Activated CD8-positive, alpha-beta T cell treated with anti-CD3 and anti-CD28 coated beads for 36 hours (primary cell): ENCODE data around the gene PEAK1. TPM values are rescaled to one million over a fixed set of nuclear protein-coding genes. Genes with fewer than 3 reads are reported as not detected.

Experiments
- ATAC-seq: fragments of 200-7000 bp; cut with Tn5 transposase; one replicate; pipeline ENCODE4 v1.10.0; 2021; ENCODE audit warnings: mild to moderate bottlenecking, moderate library complexity
- CTCF ChIA-PET: fragments of 350-600 bp; sonication (Branson Sonifier 250); formaldehyde crosslinking; loops from one replicate; lab custom pipeline; 2021; ENCODE audit warnings: antibody characterized with exemption; lab: Charles Lee
- POLR2A ChIA-PET: fragments of 350-600 bp; sonication (Branson Sonifier 250); formaldehyde crosslinking; loops from one replicate; lab custom pipeline; 2021; ENCODE audit warnings: antibody characterized with exemption; lab: Charles Lee
- DNase-seq: peaks from one replicate; pipeline ENCODE4 v3.0.0-alpha.2; 2020
- H3K27ac Mint-ChIP-seq: one replicate; pipeline ENCODE4 v1.8.0; 2021; ENCODE audit warnings: mild to moderate bottlenecking, mixed read lengths
- H3K27me3 Mint-ChIP-seq: one replicate; pipeline ENCODE4 v1.8.0; 2021; ENCODE audit warnings: mixed read lengths
- H3K36me3 Mint-ChIP-seq: one replicate; pipeline ENCODE4 v1.8.0; 2021; ENCODE audit warnings: low read depth, mixed read lengths
- H3K4me1 Mint-ChIP-seq: one replicate; pipeline ENCODE4 v1.8.0; 2021; ENCODE audit warnings: low read depth, mixed read lengths
- H3K4me3 Mint-ChIP-seq: one replicate; pipeline ENCODE4 v1.8.0; 2021; ENCODE audit warnings: mild to moderate bottlenecking, moderate library complexity, mixed read lengths
- H3K9me3 Mint-ChIP-seq: one replicate; pipeline ENCODE4 v1.8.0; 2021; ENCODE audit warnings: mixed read lengths
- intact Hi-C: fragments of 100-400 bp; cut with micrococcal nuclease; formaldehyde crosslinking; loops from one replicate; pipeline ENCODE4 v1.10.0; 2022
- total RNA-seq, 2 experiments: library from RNA; stranded (reverse); gene quantifications; one replicate each; pipeline ENCODE4 v1.2.3, GENCODE V29; 2021
- TF ChIP-seq, protein P1 (sequence below): fragments of 200-600 bp; IDR thresholded peaks from one replicate; pipeline ENCODE4 v1.8.0; 2022; ENCODE audit warnings: antibody characterized with exemption, mild to moderate bottlenecking

Gene PEAK1
- total RNA-seq, 2 experiments from 2014 or later, result 32.1 to 36.1 TPM

DNA sequence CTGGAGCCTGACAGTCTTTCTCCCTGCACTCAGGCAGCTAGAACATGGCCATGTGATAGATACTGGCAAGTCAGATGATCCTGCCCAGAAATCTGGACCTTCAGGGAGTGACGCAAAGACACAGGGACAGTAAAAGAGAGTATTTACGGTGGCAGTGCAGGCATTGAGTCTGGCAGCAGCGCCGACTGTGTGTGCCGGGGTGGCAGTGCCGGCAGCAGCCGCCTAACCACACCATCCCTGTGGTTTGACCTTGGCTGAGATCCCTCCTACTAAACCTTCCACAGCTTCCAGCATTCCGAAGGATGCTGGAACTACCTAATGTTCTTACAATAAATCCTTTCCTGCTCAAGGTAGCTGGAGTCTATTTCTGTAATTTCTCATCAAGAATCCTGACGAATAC is 344.4 kb downstream of the PEAK1 start:
- intact Hi-C loops, result no loop called here
- ATAC-seq, result no peak
- CTCF ChIA-PET, result no interaction called here
- Mint-ChIP-seq H3K4me3 (no peak overlapping the region), H3K4me1 (peaks cover 9% of the 10 kb centered on the region), H3K27me3 (no peaks in the 10 kb centered on the region), H3K9me3 (no peaks in the 10 kb centered on the region), H3K27ac (no peak overlapping the region), H3K36me3 (no peaks in the 10 kb centered on the region)
- TF ChIP-seq, protein P1, sequence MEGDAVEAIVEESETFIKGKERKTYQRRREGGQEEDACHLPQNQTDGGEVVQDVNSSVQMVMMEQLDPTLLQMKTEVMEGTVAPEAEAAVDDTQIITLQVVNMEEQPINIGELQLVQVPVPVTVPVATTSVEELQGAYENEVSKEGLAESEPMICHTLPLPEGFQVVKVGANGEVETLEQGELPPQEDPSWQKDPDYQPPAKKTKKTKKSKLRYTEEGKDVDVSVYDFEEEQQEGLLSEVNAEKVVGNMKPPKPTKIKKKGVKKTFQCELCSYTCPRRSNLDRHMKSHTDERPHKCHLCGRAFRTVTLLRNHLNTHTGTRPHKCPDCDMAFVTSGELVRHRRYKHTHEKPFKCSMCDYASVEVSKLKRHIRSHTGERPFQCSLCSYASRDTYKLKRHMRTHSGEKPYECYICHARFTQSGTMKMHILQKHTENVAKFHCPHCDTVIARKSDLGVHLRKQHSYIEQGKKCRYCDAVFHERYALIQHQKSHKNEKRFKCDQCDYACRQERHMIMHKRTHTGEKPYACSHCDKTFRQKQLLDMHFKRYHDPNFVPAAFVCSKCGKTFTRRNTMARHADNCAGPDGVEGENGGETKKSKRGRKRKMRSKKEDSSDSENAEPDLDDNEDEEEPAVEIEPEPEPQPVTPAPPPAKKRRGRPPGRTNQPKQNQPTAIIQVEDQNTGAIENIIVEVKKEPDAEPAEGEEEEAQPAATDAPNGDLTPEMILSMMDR, result no peak
- no peak for DNase-seq
- POLR2A ChIA-PET, result no interaction called here

DNA sequence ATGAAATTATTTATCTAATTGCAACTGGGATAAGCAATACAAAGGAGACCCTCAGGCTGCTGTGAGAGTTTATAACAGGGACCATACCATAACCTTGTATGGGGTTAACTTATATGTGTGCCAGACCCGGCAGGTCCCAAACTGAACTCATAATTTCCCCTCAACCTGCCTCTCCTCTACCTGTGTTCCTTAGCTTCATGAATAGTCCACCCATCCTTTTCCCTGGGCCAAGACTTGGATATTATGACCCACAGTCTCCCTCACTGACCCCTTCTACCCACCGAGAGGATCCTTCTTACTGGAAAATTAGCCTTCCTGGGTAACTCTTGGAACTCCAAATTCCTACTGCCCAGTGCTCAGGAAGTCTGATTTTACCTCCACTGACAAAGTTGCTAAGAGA is 345.6 kb downstream of the PEAK1 start:
- no peak for ATAC-seq
- POLR2A ChIA-PET, result no interaction called here
- Mint-ChIP-seq H3K4me3 (no peak overlapping the region), H3K9me3 (no peaks in the 10 kb centered on the region), H3K27me3 (no peaks in the 10 kb centered on the region), H3K36me3 (peaks cover 6% of the 10 kb centered on the region), H3K27ac (no peak overlapping the region), H3K4me1 (peaks cover 16% of the 10 kb centered on the region)
- TF ChIP-seq, protein P1, result no peak
- CTCF ChIA-PET, result interaction anchor here (1.5 kb wide), 1 partner anchor 101 kb away, joined by 5 read pairs; no protein-coding TSS in a partner anchor
- no peak for DNase-seq
- intact Hi-C loops, result no loop called here

DNA sequence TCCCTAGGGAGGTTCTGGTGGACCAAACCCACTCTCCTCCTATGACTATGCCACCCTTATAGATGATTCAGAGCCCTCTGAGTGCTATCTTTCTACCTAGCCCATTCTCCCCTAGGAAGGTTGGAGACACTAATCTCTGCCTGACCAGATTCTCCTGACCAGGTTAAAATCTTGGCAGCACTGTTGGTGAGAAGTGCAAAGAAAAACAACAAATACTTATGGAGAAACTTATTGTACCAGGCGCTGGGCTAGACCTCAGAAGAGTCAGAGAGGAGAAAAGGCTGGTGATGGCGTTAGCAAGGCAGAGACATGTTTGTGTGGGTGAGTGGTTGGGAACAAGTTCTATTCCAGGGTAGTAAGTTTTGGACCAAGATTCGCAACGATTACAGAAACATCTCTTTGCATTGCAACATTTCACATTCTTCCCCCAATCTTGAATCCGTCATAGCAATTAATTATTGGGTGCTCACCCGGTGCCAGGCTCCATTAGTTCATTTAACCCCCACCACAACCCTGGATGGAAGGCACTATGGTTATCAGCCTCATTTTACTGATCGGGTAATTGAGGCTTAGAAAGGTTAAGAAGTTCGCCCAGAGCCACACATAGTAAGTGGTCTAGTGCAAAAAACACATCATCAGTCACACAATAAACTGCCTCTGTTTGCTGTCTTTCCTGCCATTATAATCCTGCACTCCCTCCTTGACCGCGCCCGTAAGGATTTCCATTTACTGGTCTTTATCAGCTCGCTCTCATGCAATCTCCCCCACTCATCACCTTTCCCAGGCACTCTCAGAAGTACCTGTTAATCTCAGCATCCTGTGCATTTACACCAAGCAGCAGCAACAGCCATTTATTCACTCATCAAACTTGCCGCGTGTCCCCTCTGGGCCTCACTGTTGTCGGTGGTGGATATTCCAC is 348.3 kb downstream of the PEAK1 start:
- no peaks in the 10 kb centered on the region for H3K27me3 Mint-ChIP-seq
- TF ChIP-seq, protein P1, result no peak
- DNase-seq, result no peak
- peak overlapping the region; percentile 66 for H3K4me3 Mint-ChIP-seq
- ATAC-seq, result no peak
- CTCF ChIA-PET, result interaction anchor here (0.6 to 1.0 kb wide), 2 partner anchors 14 to 98 kb away, joined by 3 read pairs; no protein-coding TSS in a partner anchor
- intact Hi-C loops, result no loop called here
- POLR2A ChIA-PET, result interaction anchor here (0.6 to 2.2 kb wide), 3 partner anchors 11 to 60 kb away, joined by 3 to 7 read pairs (median 7); no protein-coding TSS in a partner anchor
- peaks cover 33% of the 10 kb centered on the region for H3K4me1 Mint-ChIP-seq
- no peaks in the 10 kb centered on the region for H3K9me3 Mint-ChIP-seq
- H3K27ac Mint-ChIP-seq, result peak overlapping the region; percentile 84
- peaks cover 8% of the 10 kb centered on the region for H3K36me3 Mint-ChIP-seq

DNA sequence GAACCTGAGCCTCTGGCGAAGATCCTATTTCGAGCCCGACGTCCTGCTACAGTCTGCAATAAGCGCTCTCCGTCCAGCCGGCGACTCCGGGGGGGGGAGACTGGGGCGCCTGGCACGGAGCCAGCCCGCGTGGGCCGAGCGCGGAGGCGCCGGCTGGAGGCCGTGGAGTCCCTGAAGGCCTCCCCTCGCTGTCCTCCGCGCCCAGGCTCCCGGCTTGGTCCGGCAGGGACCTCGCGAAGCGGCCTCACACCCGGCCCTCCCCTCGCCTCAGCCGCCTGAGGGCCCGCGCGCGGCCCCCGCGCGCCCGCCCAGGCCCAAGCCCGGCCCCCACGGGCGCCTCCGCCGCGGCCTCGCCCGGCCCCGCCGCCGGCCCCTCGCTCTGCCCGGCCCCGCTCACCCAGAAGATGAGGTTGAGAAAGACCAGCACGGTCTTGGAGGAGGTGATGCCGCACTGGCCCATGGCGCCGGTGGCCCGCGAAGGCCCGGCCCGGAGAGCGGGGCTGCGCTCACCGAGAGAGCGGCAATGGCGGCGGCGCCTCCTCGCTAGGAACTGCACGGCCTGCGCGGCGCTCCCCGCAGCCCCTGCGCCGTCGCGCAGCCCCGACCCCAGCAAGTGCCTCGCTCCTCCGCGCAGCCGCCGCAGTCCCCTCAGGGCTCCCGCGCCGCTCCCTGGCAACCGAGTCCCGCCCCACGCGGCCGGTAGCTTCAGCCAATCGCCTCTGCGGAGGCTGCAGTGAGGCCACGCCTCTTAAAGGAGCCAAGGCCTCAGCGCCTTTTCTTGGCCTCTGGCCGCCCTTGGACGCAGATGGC is 349.2 kb downstream of the PEAK1 start, which contains the start of gene TSPAN3:
TSPAN3 (minus strand) TSS at position 615 of the 810 bp plus-strand sequence; CDS start at position 460, 155 bp downstream.
- DNase-seq (peak; percentile 93), ATAC-seq (peak; percentile 99)
- TF ChIP-seq, protein P1, result no peak
- ChIA-PET POLR2A (interaction anchor here (1.4 to 2.2 kb wide), 2 partner anchors 11 to 16 kb away, joined by 7 read pairs; no protein-coding TSS in a partner anchor), CTCF (interaction anchor here (0.6 to 1.0 kb wide), 2 partner anchors 13 to 97 kb away, joined by 3 read pairs; no protein-coding TSS in a partner anchor)
- no peaks in the 10 kb centered on the region for H3K27me3 Mint-ChIP-seq
- no peaks in the 10 kb centered on the region for H3K9me3 Mint-ChIP-seq
- peaks cover 33% of the 10 kb centered on the region for H3K4me1 Mint-ChIP-seq
- peak within 1 kb of the TSS; percentile 77 for H3K4me3 Mint-ChIP-seq
- H3K27ac Mint-ChIP-seq, result peak within 1 kb of the TSS; percentile 84
- intact Hi-C loops, result no loop called here
- peaks cover 8% of the 10 kb centered on the region for H3K36me3 Mint-ChIP-seq
